B cell (primary cell): ENCODE results near the gene MAD2L2.

Source experiments
- CTCF ChIP-seq: fragments of 200-600 bp; IDR thresholded peaks from one replicate; pipeline ENCODE4 v1.8.0; 2022; ENCODE audit warnings: antibody characterized with exemption, mild to moderate bottlenecking
- EZH2 ChIP-seq: IDR thresholded peaks from 2 replicates; pipeline ENCODE4 v1.6.1; 2012; ENCODE audit warnings: borderline replicate concordance, low read depth, mild to moderate bottlenecking, moderate library complexity, low read length; ENCODE audit not compliant: insufficient read depth, poor library complexity, severe bottlenecking

- no peak for TF ChIP-seq CTCF
- TF ChIP-seq EZH2, result no peak
Measured at GRCh38 chr1:11704194-11704529, 23.2 kb upstream of the MAD2L2 start.
